ENCODE data around the gene SNF8.
"Not testable (repeated sequence)": the region's sequence is repeated elsewhere in the genome, so short reads cannot be mapped to it uniquely, and the experiment has no call there.

SNF8 gene

GRCh38 chr17:48952904-48953303 lies 8.3 kb upstream of the SNF8 start:
- no peaks in the 10 kb centered on the region for H3K4me1 ChIP-seq (ENCODE audit: insufficient read depth, low read length, poor library complexity, severe bottlenecking)
- H3K36me3 ChIP-seq (ENCODE audit: insufficient read depth, low read length), result no peaks in the 10 kb centered on the region
- no peaks in the 10 kb centered on the region for H3K27me3 ChIP-seq (ENCODE audit: insufficient read depth, low read length, poor library complexity, severe bottlenecking)
- no peak overlapping the region for H3K4me3 ChIP-seq (ENCODE audit: low read length, poor library complexity, severe bottlenecking)
- no peaks in the 10 kb centered on the region for H3K9me3 ChIP-seq (ENCODE audit: insufficient read depth, low read depth, low read length)
- no peaks in the 10 kb centered on the region for H3F3A ChIP-seq (ENCODE audit: low read depth)
- no peaks in the 10 kb centered on the region for H4K20me1 ChIP-seq (ENCODE audit: insufficient read depth, low read length, poor library complexity, severe bottlenecking)
- no peak overlapping the region for H3K9ac ChIP-seq (ENCODE audit: low read depth, low read length, poor library complexity, severe bottlenecking)
- no peaks in the 10 kb centered on the region for H3K9me2 ChIP-seq (replicated peaks; ENCODE audit: low read depth, low read length)
- no peaks in the 10 kb centered on the region for H3K79me2 ChIP-seq (ENCODE audit: insufficient read depth, low read length)
- H3K4me2 ChIP-seq (ENCODE audit: low read depth, low read length, poor library complexity, severe bottlenecking), result no peak overlapping the region
- TF ChIP-seq EZH2phosphoT487 (IDR thresholded peaks at IDR 0.05; ENCODE audit: borderline replicate concordance), result no peak
- no peak for TF ChIP-seq CTCF (conservative IDR thresholded peaks at IDR 0.05; ENCODE audit: low read length)
- peak overlapping the region; percentile 75; the same call in 1 of the 2 replicates for H2AFZ ChIP-seq (ENCODE audit: low read length)

GRCh38 chr17:48951572-48951971 lies 6.9 kb upstream of the SNF8 start:
- Histone ChIP-seq H3K9me3 (ENCODE audit: insufficient read depth, low read depth, low read length) (no peaks in the 10 kb centered on the region), H4K20me1 (ENCODE audit: insufficient read depth, low read length, poor library complexity, severe bottlenecking) (no peaks in the 10 kb centered on the region), H3K4me2 (ENCODE audit: low read depth, low read length, poor library complexity, severe bottlenecking) (no peak overlapping the region), H3K79me2 (ENCODE audit: insufficient read depth, low read length) (no peaks in the 10 kb centered on the region), H3K36me3 (ENCODE audit: insufficient read depth, low read length) (no peaks in the 10 kb centered on the region), H3K27me3 (ENCODE audit: insufficient read depth, low read length, poor library complexity, severe bottlenecking) (no peaks in the 10 kb centered on the region), H3K9ac (ENCODE audit: low read depth, low read length, poor library complexity, severe bottlenecking) (no peak overlapping the region), H3K4me3 (ENCODE audit: low read length, poor library complexity, severe bottlenecking) (no peak overlapping the region), H3K9me2 (replicated peaks; ENCODE audit: low read depth, low read length) (no peaks in the 10 kb centered on the region), H2AFZ (ENCODE audit: low read length) (no peak overlapping the region), H3K4me1 (ENCODE audit: insufficient read depth, low read length, poor library complexity, severe bottlenecking) (no peaks in the 10 kb centered on the region), H3F3A (ENCODE audit: low read depth) (no peaks in the 10 kb centered on the region)
- no peak for TF ChIP-seq CTCF (conservative IDR thresholded peaks at IDR 0.05; ENCODE audit: low read length)
- TF ChIP-seq EZH2phosphoT487 (IDR thresholded peaks at IDR 0.05; ENCODE audit: borderline replicate concordance), result no peak

DNA sequence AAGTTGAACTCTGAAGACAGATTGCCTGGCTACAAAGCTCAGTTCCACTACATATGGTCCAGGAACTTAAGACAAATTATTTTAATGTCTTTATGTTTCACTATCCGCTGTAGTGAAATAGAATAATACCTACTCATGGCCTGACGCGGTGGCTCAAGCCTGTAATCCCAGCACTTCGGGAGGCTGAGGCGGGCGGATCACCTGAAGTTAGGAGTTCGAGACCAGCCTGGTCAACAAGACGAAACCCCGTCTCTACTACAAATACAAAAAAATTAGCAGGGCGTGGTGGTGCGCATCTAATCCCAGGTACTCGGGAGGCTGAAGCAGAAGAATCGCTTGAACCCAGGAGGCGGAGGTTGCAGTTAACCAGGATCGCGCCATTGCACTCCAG lies 614 bp upstream of the SNF8 start:
- Histone ChIP-seq H3K4me2 (ENCODE audit: low read depth, low read length, poor library complexity, severe bottlenecking) (peak overlapping the region; percentile 97), H3K4me3 (ENCODE audit: low read length, poor library complexity, severe bottlenecking) (peak overlapping the region; percentile 98), H3K4me1 (ENCODE audit: insufficient read depth, low read length, poor library complexity, severe bottlenecking) (peaks cover 21% of the 10 kb centered on the region), H4K20me1 (ENCODE audit: insufficient read depth, low read length, poor library complexity, severe bottlenecking) (peaks cover 11% of the 10 kb centered on the region), H3K79me2 (ENCODE audit: insufficient read depth, low read length) (peaks cover 32% of the 10 kb centered on the region), H2AFZ (ENCODE audit: low read length) (peak overlapping the region; percentile 82), H3K9ac (ENCODE audit: low read depth, low read length, poor library complexity, severe bottlenecking) (peak overlapping the region; percentile 88)
- not testable (repeated sequence) for H3K9me2 ChIP-seq (replicated peaks; ENCODE audit: low read depth, low read length); H3K27me3 ChIP-seq (ENCODE audit: insufficient read depth, low read length, poor library complexity, severe bottlenecking); H3K9me3 ChIP-seq (ENCODE audit: insufficient read depth, low read depth, low read length); H3F3A ChIP-seq (ENCODE audit: low read depth); H3K36me3 ChIP-seq (ENCODE audit: insufficient read depth, low read length)

DNA sequence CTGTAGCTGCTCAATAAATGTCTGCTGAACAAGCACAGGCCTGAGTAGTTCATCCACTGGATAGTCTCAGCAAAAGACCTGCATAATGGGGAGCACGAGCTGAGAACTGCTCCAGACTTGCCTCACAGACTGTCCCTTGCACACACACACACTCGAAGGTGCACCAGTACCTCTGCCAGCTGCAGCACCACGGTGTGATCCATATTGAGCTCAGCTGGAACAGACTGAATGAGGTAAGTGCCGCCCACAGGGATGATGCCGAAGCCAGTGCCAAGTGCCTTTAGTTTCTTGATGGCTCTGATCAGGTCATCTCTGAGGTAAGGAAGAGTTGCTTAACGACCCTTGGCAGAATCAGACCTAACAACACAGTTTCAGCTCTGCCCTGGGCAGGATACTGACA lies 11.6 kb downstream of the SNF8 start:
- Histone ChIP-seq H3K27me3 (ENCODE audit: insufficient read depth, low read length, poor library complexity, severe bottlenecking) (no peaks in the 10 kb centered on the region), H3K9me2 (replicated peaks; ENCODE audit: low read depth, low read length) (no peaks in the 10 kb centered on the region), H4K20me1 (ENCODE audit: insufficient read depth, low read length, poor library complexity, severe bottlenecking) (peaks cover 6% of the 10 kb centered on the region), H3K36me3 (ENCODE audit: insufficient read depth, low read length) (peaks cover 85% of the 10 kb centered on the region), H3K4me1 (ENCODE audit: insufficient read depth, low read length, poor library complexity, severe bottlenecking) (no peaks in the 10 kb centered on the region), H3K4me2 (ENCODE audit: low read depth, low read length, poor library complexity, severe bottlenecking) (no peak overlapping the region), H3K9me3 (ENCODE audit: insufficient read depth, low read depth, low read length) (no peaks in the 10 kb centered on the region), H3K79me2 (ENCODE audit: insufficient read depth, low read length) (no peaks in the 10 kb centered on the region), H3K9ac (ENCODE audit: low read depth, low read length, poor library complexity, severe bottlenecking) (no peak overlapping the region), H2AFZ (ENCODE audit: low read length) (no peak overlapping the region), H3K4me3 (ENCODE audit: low read length, poor library complexity, severe bottlenecking) (no peak overlapping the region), H3F3A (ENCODE audit: low read depth) (no peaks in the 10 kb centered on the region)
- TF ChIP-seq EZH2phosphoT487 (IDR thresholded peaks at IDR 0.05; ENCODE audit: borderline replicate concordance), result no peak
- TF ChIP-seq CTCF (conservative IDR thresholded peaks at IDR 0.05; ENCODE audit: low read length), result no peak

Measured in Loucy (cell line).